Heart left ventricle (tissue), 16 donors: ENCODE data around the gene TAS2R16. TPM values are rescaled to one million over a fixed set of nuclear protein-coding genes. Genes with fewer than 3 reads are reported as not detected.

Source experiments
- ATAC-seq, 4 donors: fragments of 200-7000 bp; cut with Tn5 transposase; one replicate each; pipeline ENCODE4 v1.9.1; 2020 to 2022; ENCODE audit warnings: moderate library complexity in 4 of 4, mild to moderate bottlenecking in 3 of 4, moderate number of reproducible peaks in 1 of 4
- DNase-seq, 5 donors: peaks; one replicate each; pipeline ENCODE4 v3.0.0-alpha.2; 2020
- H3K27ac ChIP-seq, 12 donors: fragments of 200-600 bp; sonication (generic) in 4 of 12; one replicate each; pipeline versions ENCODE4 v1.5.0 to v1.8.0; 2016 to 2022; ENCODE audit warnings: mild to moderate bottlenecking in 2 of 12
- H3K27me3 ChIP-seq, 9 donors: fragments of 200-600 bp; sonication (generic) in 2 of 9; one replicate each; pipeline versions ENCODE4 v1.5.1 to v1.8.0; 2016 to 2022; ENCODE audit warnings: mild to moderate bottlenecking in 3 of 9
- H3K36me3 ChIP-seq, 9 donors: fragments of 200-600 bp; sonication (generic) in 2 of 9; one replicate each; pipeline versions ENCODE4 v1.5.0 to v1.8.0; 2018 to 2022; ENCODE audit warnings: mild to moderate bottlenecking in 2 of 9
- H3K4me1 ChIP-seq, 12 donors: fragments of 200-600 bp; sonication (generic) in 4 of 12; one replicate each; pipeline versions ENCODE4 v1.5.0 to v1.8.0; 2016 to 2022; ENCODE audit warnings: mild to moderate bottlenecking in 3 of 12
- H3K4me3 ChIP-seq, 12 donors: fragments of 200-600 bp; sonication (generic) in 4 of 12; one replicate each; pipeline versions ENCODE4 v1.5.0 to v1.8.0; 2017 to 2022; ENCODE audit warnings: mild to moderate bottlenecking in 9 of 12, moderate library complexity in 4 of 12
- H3K9me3 ChIP-seq, 12 donors: fragments of 200-600 bp; sonication (generic) in 4 of 12; one replicate each; pipeline versions ENCODE4 v1.5.0 to v1.8.0; 2016 to 2022; ENCODE audit warnings: mild to moderate bottlenecking in 1 of 12
- CTCF ChIP-seq, 12 donors: fragments of 200-600 bp; sonication (generic) in 4 of 12; IDR thresholded peaks; one replicate each; pipeline versions ENCODE4 v1.5.0 to v1.8.0; 2018 to 2022; ENCODE audit warnings: antibody characterized with exemption in 12 of 12, mild to moderate bottlenecking in 5 of 12
- POLR2A ChIP-seq, 2 donors: fragments of 450-650 bp; IDR thresholded peaks; one replicate each; pipeline ENCODE4 v1.6.1; 2017; ENCODE audit warnings: antibody characterized with exemption in 2 of 2, mild to moderate bottlenecking in 2 of 2, moderate library complexity in 2 of 2
- WGBS, 4 donors: extraction: QIAGEN DNeasy Blood & Tissue Kit in 2 of 4; methylation state at CpG; one replicate each; pipeline versions ENCODE4 v1.1.5 to v1.1.7; 2013 to 2018; 5-methylcytosine and 5-hydroxymethylcytosine counted together
- intact Hi-C, 10 donors: fragments of 100-400 bp; cut with DNase I; formaldehyde crosslinking; loops; one replicate each; pipeline versions ENCODE4 v1.11.1 to v1.14.2; 2022
- polyA plus RNA-seq, 2 donors: library from polyadenylated mRNA; stranded (reverse); fragments of 200-250 nt; gene quantifications; one replicate each; pipeline ENCODE4 v1.2.3, GENCODE V29; 2013
- total RNA-seq, 9 donors: library from RNA; depleted of rRNA in 2 of 9; stranded (reverse); fragments of >200 nt in 2 of 9; fragmentation: NEBNext Ultra II Directional in 3 of 9; extraction: Animal tissue kit (Norgen Biotek cat#: 25700) in 3 of 9; gene quantifications; one replicate each; pipeline versions ENCODE4 v1.1.0 to v1.2.4, GENCODE V29; 2016 to 2023
- donor health status: ischemic (EF 13 %, LVEDD 7.1; RV severe dilation, severe dysfunction).
- donor health status: healthy with polysubstance abuse.
- donor health status: DM: no; HTN: yes; CAD: no.
- donor health status: DM: no; HTN: no; CAD: no.
- donor health status: ischemic (EF 25% LVEDD 6.9; RV normal size, moderate dysfunction).
- donor health status: ischemic (EF 25% LVEDD 5.7; RV mildly dilated, moderate dysfunction).
- donor health status: healthy.
- donor health status: DM: yes; HTN: yes; CAD: no.
- donor health status: ischemic (EF 35%, LVEDD 5.7; RV mildly dilated, moderate dysfunction).
- donor health status: nonischemic (EF 11% LVEDD 7.7; RV severe dilation, severe dysfunction).
- donor health status: DM: yes; HTN: yes; CAD: no.
- donor health status: PGD.
- donor health status: ischemic (EF 29% LVEDD 5.4; RV normal size, mild dysfunction).
- donor health status: nonischemic (EF 23%, LVEDD 6.1; RV moderate dilation, normal function).

The TAS2R16 gene
- total and polyA plus RNA-seq, 11 donors = not detected

GRCh38 chr7:122983261-122983660 lies 12.2 kb downstream of the TAS2R16 start:
- Histone ChIP-seq H3K27ac (no peak overlapping the region), H3K36me3 (no peaks in the 10 kb centered on the region), H3K9me3 (no peaks in the 10 kb centered on the region), H3K4me1 (no peaks in the 10 kb centered on the region), H3K27me3 (no peaks in the 10 kb centered on the region), H3K4me3 (no peak overlapping the region)
- DNase-seq (no peak), ATAC-seq (no peak)
- TF ChIP-seq POLR2A (IDR thresholded peaks at IDR 0.05) (no peak), CTCF (IDR thresholded peaks at IDR 0.05) (no peak)
- intact Hi-C loops = no loop called here
- WGBS, 4 donors = 66 to 80% (median 76%) methylated on average over 1 of the region's 1 CpG

DNA sequence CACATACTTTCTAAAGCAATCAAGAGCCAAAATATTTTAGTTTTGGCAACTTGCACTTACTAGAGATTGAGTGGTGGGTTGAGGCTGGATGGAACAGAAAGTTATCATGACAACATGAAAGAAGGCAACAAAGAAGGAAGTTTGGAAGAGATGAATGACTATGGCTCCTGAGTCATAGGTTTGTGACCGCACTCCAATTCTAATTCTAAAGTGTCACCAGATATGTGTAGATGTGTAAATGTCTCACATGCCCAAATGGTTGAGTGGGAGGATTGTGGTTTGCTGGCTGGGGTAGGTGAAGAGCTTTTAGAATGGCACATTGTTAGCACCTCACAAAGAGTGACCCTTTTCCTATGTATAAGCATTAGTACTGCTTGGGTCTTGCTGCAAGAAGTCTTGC lies 20.2 kb downstream of the TAS2R16 start:
- no peak for DNase-seq
- no peaks in the 10 kb centered on the region for H3K36me3 ChIP-seq
- ATAC-seq = no peak
- 88 to 93% (median 92%) methylated on average over 1 of the region's 1 CpG for WGBS, 4 donors
- intact Hi-C loops = no loop called here
- no peak overlapping the region for H3K4me3 ChIP-seq
- TF ChIP-seq CTCF (IDR thresholded peaks at IDR 0.05) (no peak), POLR2A (IDR thresholded peaks at IDR 0.05) (no peak)
- H3K27me3 ChIP-seq = no peaks in the 10 kb centered on the region
- H3K9me3 ChIP-seq = no peaks in the 10 kb centered on the region
- no peak overlapping the region for H3K27ac ChIP-seq
- H3K4me1 ChIP-seq = no peaks in the 10 kb centered on the region

GRCh38 chr7:122974229-122974628 lies 21.3 kb downstream of the TAS2R16 start:
- Histone ChIP-seq H3K27ac (no peak overlapping the region), H3K4me3 (no peak overlapping the region), H3K36me3 (no peaks in the 10 kb centered on the region), H3K27me3 (no peaks in the 10 kb centered on the region), H3K9me3 (no peaks in the 10 kb centered on the region), H3K4me1 (no peaks in the 10 kb centered on the region)
- 71 to 92% (median 81%) methylated on average over 2 of the region's 2 CpGs for WGBS, 4 donors
- TF ChIP-seq CTCF (IDR thresholded peaks at IDR 0.05) = no peak
- TF ChIP-seq POLR2A (IDR thresholded peaks at IDR 0.05) = no peak
- no peak for ATAC-seq
- no peak for DNase-seq
- intact Hi-C loops = no loop called here

DNA sequence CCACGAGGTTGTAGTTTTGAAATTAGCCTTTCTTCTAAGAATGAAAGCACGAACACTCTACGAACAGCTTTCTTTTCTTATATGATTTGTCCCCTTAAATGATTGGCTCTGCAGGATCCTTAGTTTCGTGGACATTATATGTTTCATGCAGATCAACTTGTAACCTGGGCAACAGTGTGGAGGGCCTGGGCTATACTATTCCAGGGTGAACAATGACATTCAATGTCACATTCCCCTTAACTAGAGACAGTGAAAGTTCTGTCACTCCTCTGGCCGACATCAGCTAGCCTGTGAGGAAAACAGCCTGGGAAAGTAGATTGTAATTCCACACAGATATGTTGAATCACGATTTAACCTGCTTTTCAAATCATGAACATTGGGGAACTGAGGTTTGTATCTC lies 23.4 kb downstream of the TAS2R16 start:
- ATAC-seq (no peak), DNase-seq (no peak)
- Histone ChIP-seq H3K36me3 (no peaks in the 10 kb centered on the region), H3K27me3 (no peaks in the 10 kb centered on the region), H3K9me3 (no peaks in the 10 kb centered on the region), H3K4me1 (no peaks in the 10 kb centered on the region), H3K4me3 (no peak overlapping the region), H3K27ac (no peak overlapping the region)
- 57 to 72% (median 66%) methylated on average over 6 of the region's 6 CpGs for WGBS, 4 donors
- no peak for TF ChIP-seq CTCF (IDR thresholded peaks at IDR 0.05)
- no peak for TF ChIP-seq POLR2A (IDR thresholded peaks at IDR 0.05)
- intact Hi-C loops = no loop called here
